Stimulated activated CD4-positive, alpha-beta T cell treated with anti-CD3 and anti-CD28 coated beads, TNF-alpha, amount 100 ng/mL, for 1 hour (primary cell): ENCODE results near the gene DCTN1.

Source experiments
- DNase-seq, 3 donors: peaks; one replicate each; pipeline ENCODE4 v3.0.0-alpha.2; 2020; ENCODE audit warnings: low read depth in 3 of 3, low spot score in 1 of 3

The DCTN1 gene

DNA sequence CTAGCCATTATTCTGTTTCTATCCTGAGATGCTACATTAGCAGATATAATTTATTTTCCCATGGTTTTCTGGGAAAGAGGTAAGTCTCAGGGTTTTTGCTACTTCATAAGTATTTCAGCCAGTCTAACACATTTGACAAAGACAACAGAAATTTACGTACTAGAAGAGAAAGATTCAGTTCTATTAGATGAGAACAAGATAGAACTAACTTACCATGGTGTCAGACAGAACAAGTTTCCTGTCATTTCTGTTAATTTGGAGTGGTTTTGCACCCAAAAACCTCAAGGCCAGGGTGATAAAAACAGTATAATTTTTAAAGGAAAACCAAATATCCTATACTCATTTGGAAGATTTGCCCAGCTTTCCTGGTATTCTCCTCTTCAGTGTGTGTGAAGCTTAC lies 52.5 kb downstream of the DCTN1 start:
- DNase-seq = no peak

DNA sequence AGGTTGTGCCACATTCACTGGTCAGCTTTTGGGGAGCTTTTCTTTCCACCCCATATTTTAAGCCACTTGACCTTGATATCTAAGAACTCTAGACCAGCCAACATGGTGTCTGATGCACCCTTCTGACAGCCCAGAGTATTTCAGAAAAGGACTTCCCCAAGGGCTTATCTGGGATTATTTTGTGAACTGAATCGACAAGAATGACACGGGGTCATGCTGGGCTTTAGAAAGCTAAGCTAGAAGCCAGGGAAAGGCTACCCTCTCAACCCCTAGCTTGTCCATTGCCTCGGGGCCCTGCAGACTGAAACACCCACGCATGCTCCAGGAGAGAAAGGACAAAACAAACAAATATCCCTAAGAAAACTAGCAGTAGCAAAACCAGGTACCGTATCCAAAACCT lies 52.9 kb downstream of the DCTN1 start:
- no peak for DNase-seq

DNA sequence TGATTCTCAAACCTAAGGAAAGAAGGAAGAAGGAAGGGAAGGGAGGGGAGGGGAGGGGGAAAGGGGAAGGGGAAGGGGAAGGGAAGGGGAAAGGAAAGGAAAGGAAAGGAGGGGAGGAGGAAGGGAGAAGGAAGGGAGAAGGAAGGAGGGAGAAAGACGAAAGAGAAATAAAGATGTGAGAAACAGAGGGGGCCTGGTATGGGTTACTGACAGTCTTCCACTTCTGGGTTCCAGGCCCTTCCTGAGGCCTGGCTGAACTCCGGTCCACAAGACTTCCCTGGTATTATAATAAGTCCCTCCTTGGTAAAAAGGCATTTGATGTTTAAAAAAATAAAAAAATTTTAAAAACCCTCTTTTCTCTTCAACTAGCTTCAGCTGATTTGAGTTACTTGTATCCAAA lies 54.3 kb downstream of the DCTN1 start:
- no peak for DNase-seq

DNA sequence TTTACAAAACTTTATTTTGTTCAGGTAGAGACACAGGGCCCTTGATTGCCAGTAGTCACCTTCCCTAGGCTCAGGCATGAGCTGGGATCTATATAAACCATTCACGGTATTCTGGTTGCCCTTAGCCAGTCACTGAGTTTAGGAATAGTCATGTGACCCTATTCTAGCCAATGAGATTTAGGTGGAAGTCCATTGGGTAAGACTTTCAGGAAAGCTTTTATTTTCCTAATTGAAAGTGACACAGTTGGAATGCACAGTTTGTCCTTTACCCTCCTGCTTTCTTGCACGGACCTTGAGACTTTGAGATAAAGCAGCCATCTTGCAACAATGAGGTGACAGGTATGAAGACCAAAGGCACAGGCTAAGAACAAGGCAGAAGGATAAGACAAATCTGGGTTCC lies 58.4 kb downstream of the DCTN1 start:
- no peak for DNase-seq

DNA sequence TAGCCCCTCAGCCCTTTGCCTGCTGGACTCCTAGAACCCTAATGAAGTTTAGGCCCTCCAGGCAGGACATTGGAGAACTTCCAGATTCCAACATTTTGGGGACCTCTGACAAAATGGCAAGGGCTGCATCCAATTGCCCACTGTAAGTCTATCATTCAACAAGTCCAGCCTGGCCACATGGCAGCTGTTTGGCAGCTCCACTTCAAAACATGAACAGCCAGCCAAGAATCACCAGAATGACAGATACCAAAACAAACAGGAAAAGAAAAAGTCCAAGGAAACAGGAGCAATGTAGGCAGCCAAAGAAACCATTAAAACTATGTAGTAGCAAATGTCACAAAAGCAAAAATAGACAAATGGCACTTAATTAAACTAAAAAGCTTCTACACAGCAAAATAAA lies 62.4 kb downstream of the DCTN1 start:
- no peak for DNase-seq

DNA sequence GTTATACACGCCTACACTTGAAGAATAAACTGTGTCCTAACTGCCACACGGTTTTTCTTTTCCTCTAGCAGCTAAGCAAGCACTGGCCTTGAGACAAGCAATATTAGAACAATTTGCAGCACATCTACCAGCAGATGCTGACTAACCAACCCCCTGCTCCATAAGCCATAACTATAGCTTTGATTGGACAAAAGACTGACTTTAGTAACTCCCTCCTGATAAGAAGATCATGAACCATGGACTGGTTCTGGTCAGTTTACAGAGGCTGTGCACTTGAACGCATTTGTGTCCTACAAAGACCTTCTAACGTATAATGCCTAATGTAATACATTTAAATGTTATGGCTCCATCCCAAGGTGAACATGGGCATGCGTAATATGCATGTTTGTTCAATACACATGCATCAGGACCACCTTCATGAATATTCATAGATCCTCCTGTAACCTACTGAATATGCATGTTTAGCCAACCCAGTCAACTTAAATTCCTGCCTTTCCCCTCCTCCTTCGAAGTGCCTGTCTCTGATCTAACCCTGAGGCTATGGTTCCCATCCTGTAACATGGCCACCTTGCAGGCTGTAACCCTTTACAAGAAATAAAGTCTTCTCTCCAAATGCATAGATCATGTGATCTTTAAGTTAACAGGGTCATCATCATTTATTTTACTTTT lies 63.4 kb downstream of the DCTN1 start:
- no peak for DNase-seq

DNA sequence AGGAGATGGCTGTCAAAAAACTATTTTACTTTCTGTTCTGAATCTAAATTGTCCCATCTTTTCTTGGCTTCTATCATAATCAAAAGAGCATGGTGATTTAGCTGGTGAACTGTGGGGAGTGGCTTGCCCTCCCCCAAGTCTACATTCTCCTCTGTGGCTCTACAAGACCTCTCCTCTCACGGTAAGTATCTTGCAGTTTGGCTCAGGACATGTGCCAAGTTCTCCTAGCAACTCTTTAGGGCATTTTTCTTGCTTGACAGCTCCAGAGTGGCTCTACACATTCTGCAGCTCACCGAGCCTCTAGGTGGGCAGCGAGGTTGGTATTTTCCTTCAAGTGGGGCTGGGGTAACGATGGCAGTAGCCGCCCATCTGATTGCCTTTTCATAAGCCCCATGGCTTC lies 66.0 kb downstream of the DCTN1 start:
- no peak for DNase-seq

DNA sequence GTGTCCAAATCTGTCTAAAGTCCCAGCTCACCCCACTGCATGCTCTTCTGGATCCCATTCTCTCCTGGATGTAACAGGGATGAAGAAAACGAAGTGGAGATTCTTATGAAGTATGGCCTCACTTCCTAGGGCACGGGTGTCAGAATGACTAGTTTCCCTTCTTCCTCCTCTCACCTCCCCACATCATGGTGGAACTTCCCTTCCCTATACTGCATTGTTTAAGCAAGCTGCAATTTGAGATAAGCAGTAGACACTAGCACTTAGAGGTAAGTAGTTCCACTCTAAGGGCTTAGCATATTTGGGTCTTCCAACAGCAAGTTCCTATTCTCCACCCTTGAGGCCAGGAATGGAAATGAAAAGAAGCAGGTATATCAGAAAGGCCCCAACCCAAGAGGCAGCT lies 66.6 kb downstream of the DCTN1 start:
- DNase-seq = no peak

DNA sequence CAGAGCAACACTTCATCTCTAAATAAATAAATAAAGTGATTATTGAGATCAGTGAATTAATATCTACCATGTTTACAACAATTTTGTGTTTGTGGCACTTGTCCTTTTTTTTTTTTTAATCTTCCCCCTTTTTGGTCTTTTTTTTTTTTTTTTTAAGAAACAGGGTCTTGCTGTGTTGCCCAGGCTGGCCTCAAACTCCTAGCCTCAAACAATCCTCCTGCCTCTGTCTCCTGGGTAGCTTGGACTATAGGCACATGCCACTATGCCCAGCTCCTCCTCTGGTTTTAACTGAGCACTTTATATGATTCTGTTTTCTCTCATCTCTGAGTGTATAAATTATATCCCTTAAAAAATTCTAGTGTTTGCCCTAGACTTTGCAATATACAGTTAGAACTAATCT lies 67.2 kb downstream of the DCTN1 start:
- DNase-seq = no peak
